Renal cortical epithelial cell (primary cell): ENCODE data around the gene CCDC183. TPM values are rescaled to one million over a fixed set of nuclear protein-coding genes. Genes with fewer than 3 reads are reported as not detected.
"Not testable (repeated sequence)": the region's sequence is repeated elsewhere in the genome, so short reads cannot be mapped to it uniquely, and the experiment has no call there.

ENCODE experiments used
- DNase-seq: peaks from one replicate; pipeline ENCODE4 v3.0.0-alpha.2; 2011; ENCODE audit warnings: low read depth
- total RNA-seq: library from RNA; depleted of rRNA; stranded (reverse); fragments of >200 nt; gene quantifications from 2 replicates; pipeline ENCODE4 v1.2.3, GENCODE V29; 2014

Gene CCDC183
- total RNA-seq, 1 donor from 2014 or later, result 0.94 TPM

DNA sequence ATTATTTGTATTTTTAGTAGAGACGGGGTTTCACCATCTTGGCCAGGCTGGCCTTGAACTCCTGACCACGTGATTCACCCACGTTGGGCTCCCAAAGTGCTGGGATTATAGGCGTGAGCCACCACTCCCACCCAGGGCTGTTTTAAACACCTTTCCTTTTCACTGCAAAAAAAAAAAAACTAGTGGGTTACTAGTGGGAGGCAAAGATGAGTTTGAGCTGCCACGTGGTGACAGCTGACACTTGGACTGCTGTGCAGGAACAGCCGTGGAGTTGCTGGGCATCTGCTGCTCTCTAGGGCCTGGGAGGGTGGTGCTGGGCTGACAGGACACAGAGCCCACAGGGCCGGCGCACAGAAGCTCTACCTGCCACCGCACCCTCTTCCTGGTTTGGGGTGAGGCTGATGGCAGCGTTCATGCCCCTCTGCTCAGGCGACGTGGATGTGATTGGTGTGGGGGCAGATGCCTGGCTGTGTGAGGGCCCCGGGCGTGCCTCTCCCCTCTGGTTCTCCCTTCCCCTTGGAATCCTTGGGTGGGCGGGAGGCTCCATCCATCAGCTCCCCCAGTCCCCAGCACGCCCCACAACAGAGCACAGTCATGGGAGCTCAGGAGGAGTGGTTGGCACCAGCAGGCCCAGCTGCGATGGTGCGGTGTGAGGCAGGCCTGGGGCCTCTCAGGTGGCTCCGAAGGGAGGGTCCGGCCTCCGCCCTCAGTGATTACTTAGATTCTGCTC, 28.5 kb downstream of the CCDC183 start:
- no peak for DNase-seq

DNA sequence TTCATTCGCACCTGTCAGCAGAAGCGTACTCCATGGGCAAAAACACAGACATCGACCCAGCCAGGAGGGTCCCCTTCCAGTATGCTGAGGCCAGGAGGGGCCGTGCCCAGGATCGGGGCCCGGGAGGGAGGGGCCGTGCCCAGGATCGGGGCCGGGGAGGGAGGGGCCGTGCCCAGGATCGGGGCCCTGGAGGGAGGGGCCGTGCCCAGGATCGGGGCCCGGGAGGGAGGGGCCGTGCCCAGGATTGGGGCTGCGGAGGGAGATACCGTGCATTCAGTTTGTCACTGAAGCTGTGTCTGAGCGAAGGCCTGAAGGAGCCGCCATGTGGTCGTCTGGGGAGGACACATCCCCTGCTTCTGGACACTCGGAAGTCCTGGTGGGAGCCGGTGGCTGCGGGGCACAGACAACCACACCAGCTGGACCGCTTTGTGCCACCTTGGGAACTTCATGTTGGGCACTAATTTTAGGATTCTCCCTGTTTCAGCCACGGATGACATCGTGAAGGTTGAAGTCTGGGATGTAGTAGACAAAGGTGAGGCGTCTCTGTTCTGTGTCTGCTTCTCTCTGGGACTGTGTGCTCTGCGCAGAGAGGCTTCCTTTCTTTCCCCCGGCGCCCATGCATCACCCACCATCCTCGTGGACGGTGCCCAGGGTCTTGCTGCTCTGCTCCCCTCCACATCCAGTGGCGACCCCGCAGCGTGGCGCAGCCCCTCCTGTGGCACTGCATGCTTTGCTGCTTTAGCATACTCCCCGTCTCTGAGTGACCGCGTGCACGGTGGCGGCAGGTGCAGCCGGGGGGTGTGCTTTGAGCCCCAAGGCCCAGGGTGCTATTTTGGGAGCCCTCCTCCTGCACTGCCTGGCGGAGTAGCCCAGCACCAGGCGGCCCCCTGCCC, 29.4 kb downstream of the CCDC183 start:
- DNase-seq, result no peak

DNA sequence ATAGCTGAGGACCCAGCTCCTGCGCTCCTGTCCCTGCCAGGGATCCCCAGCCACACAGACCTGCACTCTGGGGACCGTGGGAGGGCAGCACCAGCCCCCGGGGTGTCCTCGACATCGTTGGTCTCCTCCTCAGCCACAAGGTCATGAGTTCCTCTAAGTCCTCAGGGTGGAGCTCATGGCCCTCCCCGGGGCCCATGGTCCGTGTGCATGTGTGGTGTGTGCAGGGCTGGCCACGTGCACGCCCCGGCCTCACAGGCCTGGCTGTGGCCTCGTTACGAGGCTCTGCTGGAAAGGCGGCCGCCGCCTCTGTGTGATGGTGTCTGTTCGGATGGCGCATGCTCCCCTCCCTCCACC, 30.0 kb downstream of the CCDC183 start:
- no peak for DNase-seq

DNA sequence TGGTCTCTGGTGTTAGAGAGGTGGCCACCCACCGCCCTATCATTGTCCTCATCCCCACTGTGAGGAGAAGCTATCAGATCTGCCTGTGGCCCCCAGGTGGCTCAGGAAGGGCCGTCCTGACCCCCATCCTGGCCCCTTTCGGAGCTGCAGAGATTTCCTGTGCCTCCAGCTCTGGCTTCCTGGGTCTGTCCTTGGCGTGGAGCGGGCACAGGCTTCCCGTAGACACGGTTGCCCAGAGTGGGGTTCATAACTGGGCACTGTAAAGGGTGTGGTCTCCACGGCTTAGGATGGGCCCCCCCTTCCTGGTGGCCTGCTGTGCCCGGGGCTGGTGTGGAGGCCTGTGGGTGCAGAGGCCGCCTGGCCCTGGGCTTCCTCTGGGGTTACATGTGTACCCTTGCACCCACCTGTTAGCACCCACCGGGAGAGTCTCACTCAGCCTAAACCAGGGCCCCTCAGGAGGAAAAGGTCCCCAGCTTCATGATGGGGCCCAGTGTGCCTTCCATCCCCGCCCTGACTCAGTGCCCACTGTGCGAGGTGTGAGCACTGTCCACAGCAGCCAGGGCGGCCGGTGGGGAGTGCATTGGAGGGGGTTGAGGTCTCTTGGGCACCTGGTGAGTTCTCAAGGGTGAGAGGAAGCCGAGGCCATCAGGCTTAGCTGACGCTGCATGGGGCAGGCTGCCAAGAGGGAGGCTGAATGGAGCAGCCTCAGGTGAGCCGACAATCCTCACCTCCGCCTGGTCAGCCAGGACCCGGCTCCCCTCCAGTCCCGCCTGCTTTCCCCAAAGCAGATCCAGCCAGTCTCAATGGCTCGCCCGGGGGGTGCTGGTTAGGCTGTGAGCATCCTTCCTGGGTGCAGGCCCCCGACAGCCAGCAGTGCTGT, 30.8 kb downstream of the CCDC183 start:
- no peak for DNase-seq

DNA sequence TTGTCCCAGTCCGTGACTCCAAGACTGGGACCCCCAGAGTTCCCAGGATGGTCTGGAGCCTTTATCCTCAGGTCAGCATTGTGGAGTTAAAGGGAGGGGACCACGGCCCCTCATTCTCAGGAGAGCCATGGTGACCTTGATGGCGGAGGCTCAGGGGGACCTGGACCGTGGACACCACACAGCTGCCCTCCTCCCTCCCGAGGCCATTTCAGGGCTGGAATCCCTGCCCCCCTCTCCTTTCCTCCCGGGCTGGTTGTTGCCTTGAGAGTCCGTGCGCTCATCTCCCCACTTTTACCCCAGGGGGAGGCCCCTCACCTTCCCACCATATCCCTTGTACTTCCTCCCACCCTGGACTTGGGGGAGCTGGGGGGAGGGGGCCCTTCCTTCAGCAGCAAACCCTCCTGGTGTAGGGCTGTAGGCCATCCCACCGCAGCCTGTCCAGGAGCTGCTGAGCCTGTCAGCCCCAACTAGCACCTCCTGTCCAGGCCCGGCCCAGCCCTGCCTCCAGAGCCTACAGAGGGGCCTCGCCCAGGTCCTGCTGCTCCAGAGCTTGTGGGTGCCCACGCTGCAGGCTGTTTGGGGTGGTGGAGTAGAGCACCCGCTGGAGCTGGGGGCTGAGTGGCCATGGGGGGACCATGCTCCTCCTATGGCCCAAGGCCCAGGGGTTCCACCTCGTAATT, 31.8 kb downstream of the CCDC183 start:
- no peak for DNase-seq

DNA sequence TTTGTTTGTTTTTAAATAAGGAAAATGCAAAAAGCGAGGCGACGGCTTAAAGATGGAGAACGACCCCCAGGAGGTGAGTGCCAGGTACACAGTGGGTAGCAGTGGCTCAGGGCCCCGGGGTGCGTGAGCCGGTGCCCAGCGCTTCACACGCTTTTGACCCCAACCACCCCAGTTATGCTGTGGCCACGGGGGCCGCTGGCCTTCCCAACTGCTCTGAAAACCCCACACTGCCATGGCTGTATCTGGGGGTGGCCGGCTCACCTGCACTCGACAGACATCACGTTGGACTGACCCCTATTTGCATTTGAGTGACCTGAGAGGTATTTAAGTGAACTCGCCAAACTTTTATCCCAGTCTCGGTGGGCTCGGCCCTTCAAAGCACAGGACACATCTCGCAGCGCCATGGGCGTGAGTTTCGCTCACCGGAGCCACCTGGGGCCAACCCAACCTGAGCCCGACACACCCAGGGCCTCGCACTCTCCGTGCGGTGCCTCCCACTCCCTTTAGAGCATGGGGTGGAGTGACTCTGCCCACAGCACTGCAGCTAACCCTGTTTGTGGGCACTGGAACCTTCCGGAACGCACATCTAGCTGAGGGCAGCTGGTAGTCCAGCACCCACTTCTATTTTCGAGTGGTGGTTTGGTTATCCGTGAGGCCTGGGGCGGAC, 32.5 kb downstream of the CCDC183 start:
- no peak for DNase-seq

DNA sequence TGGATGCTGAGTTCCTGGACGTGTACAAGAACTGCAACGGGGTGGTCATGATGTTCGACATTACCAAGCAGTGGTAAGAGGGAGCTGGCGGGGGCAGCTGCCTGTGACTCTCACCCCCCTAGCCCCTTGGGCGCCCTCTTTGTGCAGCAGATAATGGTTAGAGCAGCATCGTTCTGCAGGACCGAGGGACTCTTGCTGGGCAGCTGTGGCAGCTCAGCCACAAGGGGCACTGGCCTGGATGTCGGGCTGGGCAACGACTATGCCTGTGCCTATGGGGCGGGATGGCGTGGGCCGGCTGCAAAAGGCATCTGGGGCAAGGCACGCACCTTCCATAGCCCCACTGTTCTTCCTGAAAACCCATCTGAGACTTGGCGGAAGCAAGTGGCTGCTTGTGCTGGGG, 33.3 kb downstream of the CCDC183 start:
- DNase-seq, result no peak

DNA sequence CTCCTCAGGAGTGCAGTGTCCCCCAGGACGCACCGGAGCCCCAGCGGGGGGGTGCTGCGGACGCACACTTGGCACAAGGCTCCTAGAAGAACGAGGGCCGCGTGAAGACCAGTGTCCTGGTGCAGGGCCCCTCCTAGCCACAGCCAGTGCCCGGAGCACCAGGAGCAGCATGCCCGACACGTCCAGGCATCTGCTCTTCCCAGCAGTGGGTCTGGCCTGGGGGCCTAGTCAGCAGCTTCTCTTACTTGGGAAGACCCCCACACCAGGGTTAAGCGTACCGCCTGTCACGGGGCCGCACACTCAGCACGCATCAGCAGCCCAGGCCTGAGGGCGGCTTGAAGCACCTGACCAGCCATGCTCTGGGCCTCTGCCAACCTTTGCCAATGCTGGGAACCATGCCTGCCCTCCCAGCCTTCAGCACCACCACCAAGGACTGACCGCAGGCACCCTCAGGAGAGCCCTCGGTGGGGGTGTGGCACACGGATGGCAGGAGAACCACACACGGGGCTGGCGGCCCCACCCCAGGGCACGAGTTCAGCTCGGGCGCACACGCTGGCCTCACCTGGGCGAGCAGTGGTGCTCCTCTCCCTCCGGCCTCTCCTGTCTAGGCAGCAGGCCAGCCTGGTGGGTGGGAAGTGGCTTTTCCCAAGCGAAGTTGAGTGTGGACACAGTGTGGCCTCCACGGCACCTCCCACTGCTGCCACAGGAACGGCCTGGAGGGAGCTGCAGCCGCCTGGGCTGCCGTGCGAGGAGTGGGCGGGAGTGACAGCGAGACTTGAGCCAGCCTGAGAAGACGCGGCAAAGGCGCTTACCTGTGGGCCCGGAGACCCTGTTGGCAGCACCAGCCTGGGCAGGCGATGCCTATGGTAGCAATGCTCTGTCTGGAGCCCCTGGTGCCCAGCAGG, 34.1 kb downstream of the CCDC183 start:
- no peak for DNase-seq

DNA sequence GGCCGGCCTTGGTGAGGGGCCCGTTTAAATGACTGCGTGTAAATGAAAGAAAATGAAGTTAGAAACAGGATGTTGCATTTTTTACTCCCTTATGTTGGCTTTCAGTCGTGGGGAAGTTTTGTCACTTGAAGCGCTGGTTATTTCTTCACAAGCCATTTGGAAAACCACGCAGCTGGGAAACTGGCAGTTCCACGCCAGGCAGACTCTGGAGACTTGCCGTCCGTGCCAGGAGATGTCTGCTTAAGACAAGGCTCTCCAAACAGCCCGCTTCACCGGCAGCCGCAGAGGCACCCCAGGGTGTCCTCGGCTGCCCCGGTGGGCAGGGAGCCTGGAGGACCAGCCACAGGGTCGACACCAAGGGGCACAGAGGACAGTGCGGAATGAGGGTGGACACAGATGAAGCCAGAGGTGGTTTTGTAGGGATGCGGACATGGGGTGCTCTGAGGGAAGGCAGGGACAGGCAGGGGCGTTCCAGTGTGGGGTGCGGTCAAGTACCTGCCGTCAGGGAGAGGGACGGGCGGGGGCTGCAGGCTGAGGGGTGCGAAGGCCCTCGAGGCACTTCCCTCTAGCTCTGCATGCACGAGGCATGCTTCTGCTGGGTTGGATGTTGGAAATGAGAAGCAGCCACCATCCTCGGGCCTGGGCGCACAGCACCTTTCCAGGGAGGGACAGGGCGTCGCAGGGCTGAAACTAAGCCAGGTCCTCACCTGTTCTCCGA, 35.0 kb downstream of the CCDC183 start:
- DNase-seq, result no peak

DNA sequence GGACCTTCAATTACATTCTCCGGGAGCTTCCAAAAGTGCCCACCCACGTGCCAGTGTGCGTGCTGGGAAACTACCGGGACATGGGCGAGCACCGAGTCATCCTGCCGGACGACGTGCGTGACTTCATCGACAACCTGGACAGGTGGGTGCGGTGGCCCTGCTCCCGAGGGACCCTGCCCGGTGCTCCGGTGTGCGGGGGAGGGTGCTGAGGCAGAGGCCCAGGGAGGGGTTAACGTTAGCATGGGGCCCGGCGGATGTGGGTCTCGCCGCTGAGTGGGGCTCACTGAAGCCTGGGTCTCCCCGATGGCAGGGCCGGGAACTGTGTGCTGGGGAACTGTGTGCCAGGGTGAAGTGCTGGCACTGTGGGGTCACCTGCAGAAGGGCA, 35.6 kb downstream of the CCDC183 start:
- no peak for DNase-seq

DNA sequence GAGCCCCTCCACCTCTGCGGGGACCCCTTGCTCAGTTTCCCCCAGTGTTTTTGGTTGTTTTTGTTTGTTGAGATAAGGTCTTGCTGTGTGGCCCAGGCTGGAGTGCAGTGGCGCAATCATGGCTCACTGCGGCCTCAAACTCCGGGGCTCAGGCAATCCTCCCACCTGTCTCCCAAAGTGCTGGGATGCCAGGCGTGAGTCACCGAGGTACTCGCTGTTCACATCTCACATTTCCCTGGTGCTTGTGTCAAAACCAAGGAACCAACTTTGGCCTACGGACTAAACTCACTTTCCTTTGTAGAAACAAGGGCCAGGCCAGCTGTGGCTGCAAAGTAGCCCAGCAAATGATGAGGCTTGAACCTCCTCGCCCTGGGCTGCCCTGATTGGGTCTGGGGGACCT, 36.4 kb downstream of the CCDC183 start:
- no peak for DNase-seq

DNA sequence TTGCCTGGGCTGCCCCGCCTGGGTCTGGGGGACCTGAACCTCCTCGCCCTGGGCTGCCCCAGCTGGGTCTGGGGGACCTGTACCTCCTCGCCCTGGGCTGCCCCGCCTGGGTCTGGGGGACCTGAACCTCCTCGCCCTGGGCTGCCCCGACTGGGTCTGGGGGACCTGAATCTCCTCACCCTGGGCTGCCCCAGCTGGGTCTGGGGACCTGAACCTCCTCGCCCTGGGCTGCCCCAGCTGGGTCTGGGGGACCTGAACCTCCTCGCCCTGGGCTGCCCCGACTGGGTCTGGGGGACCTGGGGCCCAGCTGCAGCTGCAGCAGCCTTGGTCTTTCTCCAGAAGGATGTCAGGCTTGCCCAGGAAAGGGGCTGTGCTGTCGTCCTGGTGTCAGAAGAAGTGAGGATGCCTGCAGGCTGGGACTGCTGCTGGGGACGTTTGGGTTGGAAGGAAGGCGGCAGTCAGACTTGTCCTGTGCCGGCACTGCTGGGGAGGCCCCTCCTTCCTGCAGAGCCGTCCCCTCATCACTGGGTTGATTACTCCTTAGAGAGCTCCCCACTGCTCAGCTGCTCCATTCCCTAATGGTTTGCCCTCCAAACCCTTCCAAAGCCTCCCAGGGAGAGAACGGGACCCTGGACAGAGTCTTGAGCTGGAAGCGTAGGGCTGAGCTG, 37.4 kb downstream of the CCDC183 start:
- DNase-seq, result not testable (repeated sequence)

DNA sequence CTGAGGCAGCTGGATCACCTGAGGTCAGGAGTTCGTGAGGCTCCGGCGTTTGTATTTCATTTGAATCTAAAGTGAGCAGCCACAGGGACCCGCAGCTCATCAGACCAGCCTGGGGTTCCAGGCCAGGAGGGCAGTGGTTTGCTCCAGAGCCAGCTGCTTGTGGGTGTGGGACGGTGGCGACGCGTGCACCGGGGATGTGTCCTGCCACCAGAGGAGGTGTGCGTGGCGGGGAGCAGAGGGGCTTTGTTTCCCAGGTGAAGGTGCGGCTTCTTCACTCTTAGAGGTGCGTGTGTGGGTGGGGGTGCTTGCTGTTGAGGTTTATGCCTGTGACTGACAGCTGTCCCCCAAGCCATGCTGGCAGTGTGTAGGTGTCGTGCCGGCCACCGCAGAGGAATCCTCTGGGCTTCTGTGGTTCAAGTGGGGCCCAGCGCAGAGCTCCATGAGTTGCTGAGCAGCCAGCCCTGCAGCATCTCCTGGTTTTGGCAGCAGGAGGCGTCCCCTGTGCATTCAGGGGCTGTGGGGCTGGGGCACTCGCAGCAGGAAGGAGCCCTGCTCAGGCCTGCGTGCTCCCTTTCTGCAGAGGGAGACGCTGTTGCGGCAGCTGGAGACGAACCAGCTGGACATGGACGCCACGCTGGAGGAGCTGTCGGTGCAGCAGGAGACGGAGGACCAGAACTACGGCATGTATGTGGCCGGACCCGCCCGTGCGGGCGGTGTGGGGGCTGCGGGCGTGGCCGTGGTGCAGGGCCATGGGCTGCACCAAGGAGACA, 39.2 kb downstream of the CCDC183 start:
- no peak for DNase-seq

DNA sequence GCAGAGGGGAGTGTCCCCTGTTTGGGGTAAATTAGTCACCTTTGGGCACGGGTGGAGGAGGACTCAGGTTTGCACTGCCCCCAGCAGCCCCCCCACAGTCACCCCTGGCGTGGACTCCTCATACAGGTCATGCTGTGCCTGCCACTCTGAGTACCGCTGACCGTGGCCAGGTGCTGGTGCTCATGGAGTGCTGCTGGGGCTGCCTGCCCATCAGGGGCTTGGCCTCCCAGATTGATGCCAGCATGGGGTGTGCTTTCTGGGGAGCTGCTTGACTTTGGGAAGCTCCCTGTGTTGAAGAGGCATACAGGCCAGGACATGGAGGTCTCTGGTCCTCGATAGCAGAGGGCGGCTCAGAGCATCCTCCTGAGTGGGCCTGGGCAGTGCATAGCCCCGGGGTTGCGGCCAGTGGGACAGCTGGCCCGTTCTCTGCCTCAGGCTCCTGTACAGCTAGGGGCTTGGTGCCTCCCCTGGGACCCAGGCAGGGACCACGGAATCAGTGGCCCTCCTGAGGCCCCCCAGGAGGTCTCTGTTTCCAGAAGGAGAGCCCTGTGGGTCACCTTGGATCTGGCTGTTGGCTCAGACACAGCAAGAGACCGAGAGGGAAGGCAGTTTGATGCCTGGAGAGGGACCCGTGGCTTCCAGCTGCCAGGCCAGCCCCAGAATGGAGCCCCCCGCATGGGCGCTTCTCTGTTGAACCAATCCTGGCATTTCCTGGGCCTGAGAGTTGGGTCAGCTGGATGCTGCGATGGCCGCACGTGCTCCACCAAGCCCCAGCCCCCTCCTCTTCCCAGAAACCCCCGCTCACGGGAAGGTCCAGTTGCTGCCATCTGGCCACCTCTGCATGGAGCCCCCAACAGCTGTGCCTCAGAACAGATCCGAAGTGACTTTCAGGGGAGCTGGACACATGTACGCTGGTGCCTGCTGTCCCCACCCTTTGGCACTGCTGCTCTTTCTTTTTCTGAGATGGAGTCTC, 40.1 kb downstream of the CCDC183 start:
- no peak for DNase-seq

DNA sequence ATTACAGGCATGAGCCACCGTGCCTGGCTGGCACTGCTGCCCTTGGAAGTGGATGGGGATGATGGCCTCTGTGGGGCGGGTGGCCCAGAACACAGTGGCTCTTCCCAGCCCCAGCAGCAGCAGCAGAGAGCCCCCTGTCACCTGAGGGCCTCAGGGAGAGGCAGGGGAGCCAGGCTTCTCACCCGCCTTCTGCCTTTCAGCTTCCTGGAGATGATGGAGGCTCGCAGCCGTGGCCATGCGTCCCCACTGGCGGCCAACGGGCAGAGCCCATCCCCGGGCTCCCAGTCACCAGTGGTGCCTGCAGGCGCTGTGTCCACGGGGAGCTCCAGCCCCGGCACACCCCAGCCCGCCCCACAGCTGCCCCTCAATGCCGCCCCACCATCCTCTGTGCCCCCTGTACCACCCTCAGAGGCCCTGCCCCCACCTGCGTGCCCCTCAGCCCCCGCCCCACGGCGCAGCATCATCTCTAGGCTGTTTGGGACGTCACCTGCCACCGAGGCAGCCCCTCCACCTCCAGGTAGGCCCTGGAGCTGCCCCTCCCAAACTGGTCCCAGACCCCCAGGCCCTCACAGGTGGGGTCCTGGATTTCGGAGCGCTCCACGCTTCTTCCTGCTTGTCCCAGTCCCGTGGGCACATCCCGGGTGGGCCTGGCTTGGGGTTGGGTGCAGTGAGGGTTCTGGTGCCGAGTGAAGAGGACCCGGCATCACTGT, 41.2 kb downstream of the CCDC183 start:
- no peak for DNase-seq

DNA sequence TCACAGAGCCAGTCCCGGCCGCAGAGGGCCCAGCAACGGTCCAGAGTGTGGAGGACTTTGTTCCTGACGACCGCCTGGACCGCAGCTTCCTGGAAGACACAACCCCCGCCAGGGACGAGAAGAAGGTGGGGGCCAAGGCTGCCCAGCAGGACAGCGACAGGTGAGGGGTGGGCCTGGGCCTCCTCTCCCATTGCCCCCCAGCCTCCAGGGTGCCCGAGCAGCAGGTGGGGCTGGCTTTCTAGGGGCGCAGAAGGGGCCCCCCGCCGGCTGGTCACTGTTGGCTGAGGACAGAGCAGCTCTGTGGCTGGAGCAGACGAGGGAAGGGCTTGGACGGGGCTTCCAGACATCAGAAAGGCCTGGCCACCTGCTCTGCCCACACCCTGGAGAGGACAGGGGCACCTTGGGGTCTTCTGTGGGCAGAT, 41.7 kb downstream of the CCDC183 start:
- DNase-seq, result not testable (repeated sequence)
